Vagina (tissue), 2 donors: ENCODE results near the gene CEP89. TPM values are rescaled to one million over a fixed set of nuclear protein-coding genes. Genes with fewer than 3 reads are reported as not detected.
"Not testable (repeated sequence)": the region's sequence is repeated elsewhere in the genome, so short reads cannot be mapped to it uniquely, and the experiment has no call there.

Experiments
- DNase-seq, 2 donors: peaks; one replicate each; pipeline ENCODE4 v3.0.0-alpha.2; 2017; ENCODE audit errors: extremely low spot score in 2 of 2
- H3K27ac ChIP-seq: fragments of 200-600 bp; sonication (generic); one replicate; pipeline ENCODE4 v1.5.1; 2019
- H3K27me3 ChIP-seq: fragments of 200-600 bp; sonication (generic); one replicate; pipeline ENCODE4 v1.5.1; 2019
- H3K36me3 ChIP-seq, 2 donors: fragments of 200-600 bp; sonication (generic); one replicate each; pipeline ENCODE4 v1.5.1; 2017 to 2019
- H3K4me1 ChIP-seq: fragments of 200-600 bp; sonication (generic); one replicate; pipeline ENCODE4 v1.5.1; 2019
- H3K4me3 ChIP-seq, 2 donors: fragments of 200-600 bp; sonication (generic); 1 replicate in 1 of 2; 2 replicates in 1 of 2; pipeline ENCODE4 v1.5.1; 2016 to 2019
- H3K9me3 ChIP-seq: fragments of 200-600 bp; sonication (generic); one replicate; pipeline ENCODE4 v1.5.1; 2019
- POLR2A ChIP-seq, 2 donors: fragments of 450-650 bp; IDR thresholded peaks; one replicate each; pipeline ENCODE4 v1.6.1; 2017; ENCODE audit warnings: antibody characterized with exemption in 2 of 2, mild to moderate bottlenecking in 2 of 2, moderate library complexity in 2 of 2
- POLR2AphosphoS5 ChIP-seq, 2 donors: sonication (generic); formaldehyde crosslinking; IDR thresholded peaks; one replicate each; pipeline ENCODE4 v1.9.0; 2017; ENCODE audit warnings: antibody characterized with exemption in 2 of 2, mild to moderate bottlenecking in 2 of 2, low read depth in 1 of 2; ENCODE audit not compliant: insufficient read depth in 1 of 2
- intact Hi-C: fragments of 100-400 bp; cut with DNase I; formaldehyde crosslinking; loops from one replicate; pipeline ENCODE4 v1.15.1; 2023
- total RNA-seq: library from RNA; depleted of rRNA; stranded (reverse); fragments of >200 nt; gene quantifications from one replicate; pipeline ENCODE4 v1.2.3, GENCODE V29; 2016
- TF ChIP-seq, protein P1 (sequence below), 3 experiments: fragments of 450-650 bp in 2 of 3; fragments of 200-600 bp in 1 of 3; sonication (generic) in 1 of 3; IDR thresholded peaks; one replicate each; pipeline ENCODE4 v1.5.1; 2017 to 2019; ENCODE audit warnings: antibody characterized with exemption in 3 of 3, mild to moderate bottlenecking in 2 of 3, moderate library complexity in 2 of 3

The CEP89 gene
- total RNA-seq, 1 donor from 2014 or later = 12.0 TPM

DNA sequence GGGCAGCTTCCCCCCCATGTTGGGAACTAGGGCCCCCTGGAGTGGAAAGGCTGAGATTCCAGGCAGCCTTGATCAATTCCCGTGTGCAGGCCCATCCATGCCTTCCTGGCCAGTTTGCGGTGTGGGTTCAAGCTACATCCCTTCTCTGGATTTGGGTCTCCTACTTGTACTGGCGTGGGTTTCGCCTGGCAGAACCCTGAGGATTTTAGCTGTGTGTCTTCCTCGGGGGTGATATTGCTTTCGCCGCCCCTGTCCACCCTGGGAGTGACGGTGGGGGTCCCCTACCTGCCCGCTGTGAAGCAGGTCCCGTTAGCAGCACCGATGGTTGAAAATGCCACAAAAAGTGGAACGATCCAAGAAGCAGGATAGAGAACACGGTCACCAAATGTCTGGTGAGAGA, 113.6 kb downstream of the CEP89 start:
- H3K9me3 ChIP-seq = no peaks in the 10 kb centered on the region
- H3K36me3 ChIP-seq = no peaks in the 10 kb centered on the region
- no peak overlapping the region for H3K27ac ChIP-seq
- TF ChIP-seq POLR2AphosphoS5 (IDR thresholded peaks at IDR 0.05; ENCODE audit: insufficient read depth in 1 of 2, low read depth in 1 of 2) = no peak
- TF ChIP-seq POLR2A (IDR thresholded peaks at IDR 0.05) = no peak
- TF ChIP-seq, protein P1, sequence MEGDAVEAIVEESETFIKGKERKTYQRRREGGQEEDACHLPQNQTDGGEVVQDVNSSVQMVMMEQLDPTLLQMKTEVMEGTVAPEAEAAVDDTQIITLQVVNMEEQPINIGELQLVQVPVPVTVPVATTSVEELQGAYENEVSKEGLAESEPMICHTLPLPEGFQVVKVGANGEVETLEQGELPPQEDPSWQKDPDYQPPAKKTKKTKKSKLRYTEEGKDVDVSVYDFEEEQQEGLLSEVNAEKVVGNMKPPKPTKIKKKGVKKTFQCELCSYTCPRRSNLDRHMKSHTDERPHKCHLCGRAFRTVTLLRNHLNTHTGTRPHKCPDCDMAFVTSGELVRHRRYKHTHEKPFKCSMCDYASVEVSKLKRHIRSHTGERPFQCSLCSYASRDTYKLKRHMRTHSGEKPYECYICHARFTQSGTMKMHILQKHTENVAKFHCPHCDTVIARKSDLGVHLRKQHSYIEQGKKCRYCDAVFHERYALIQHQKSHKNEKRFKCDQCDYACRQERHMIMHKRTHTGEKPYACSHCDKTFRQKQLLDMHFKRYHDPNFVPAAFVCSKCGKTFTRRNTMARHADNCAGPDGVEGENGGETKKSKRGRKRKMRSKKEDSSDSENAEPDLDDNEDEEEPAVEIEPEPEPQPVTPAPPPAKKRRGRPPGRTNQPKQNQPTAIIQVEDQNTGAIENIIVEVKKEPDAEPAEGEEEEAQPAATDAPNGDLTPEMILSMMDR (IDR thresholded peaks at IDR 0.05) = no peak
- no peak for DNase-seq
- intact Hi-C loops = no loop called here
- H3K27me3 ChIP-seq = no peaks in the 10 kb centered on the region
- no peaks in the 10 kb centered on the region for H3K4me1 ChIP-seq
- no peak overlapping the region for H3K4me3 ChIP-seq

DNA sequence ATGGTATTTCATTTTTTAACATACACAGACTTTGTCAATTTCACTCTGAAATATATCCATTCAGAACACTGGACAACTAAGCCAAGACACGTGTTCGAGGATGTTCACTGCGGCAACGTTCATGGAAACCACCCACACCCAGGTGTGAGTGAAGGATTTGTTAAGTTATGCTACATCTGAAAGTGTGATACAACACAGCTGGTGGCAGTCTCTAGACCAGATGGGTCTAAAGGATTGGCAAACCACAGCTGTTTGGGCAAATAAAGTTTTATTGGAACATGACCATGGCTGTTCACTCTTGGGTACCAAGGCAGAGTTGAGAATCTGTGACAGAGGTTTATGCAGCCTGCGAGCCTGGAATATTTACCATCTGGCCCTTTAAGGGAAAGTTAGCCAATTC, 114.2 kb downstream of the CEP89 start:
- Histone ChIP-seq H3K4me1 (no peaks in the 10 kb centered on the region), H3K9me3 (no peaks in the 10 kb centered on the region), H3K27ac (no peak overlapping the region), H3K27me3 (no peaks in the 10 kb centered on the region), H3K36me3 (no peaks in the 10 kb centered on the region), H3K4me3 (no peak overlapping the region)
- TF ChIP-seq POLR2AphosphoS5 (IDR thresholded peaks at IDR 0.05; ENCODE audit: insufficient read depth in 1 of 2, low read depth in 1 of 2) (no peak), POLR2A (IDR thresholded peaks at IDR 0.05) (no peak)
- TF ChIP-seq, protein P1 (IDR thresholded peaks at IDR 0.05) = no peak
- intact Hi-C loops = no loop called here
- DNase-seq = no peak

DNA sequence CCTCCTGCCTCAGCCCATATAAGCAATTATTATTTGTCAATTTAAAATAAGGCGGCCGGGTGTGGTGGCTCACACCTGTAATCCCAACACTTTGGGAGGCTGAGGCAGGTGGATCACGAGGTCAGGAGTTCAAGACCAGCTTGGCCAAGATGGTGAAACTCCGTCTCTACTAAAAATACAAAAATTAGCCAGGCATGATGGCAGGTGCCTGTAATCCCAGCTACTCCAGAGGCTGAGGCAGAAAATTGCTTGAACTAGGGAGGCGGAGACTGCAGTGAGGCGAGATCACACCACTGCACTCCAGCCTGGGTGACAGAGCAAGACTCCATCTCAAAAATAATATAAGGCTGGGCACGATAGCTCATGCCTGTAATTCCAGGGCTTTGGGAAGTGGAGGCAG, 114.9 kb downstream of the CEP89 start:
- H3K27me3 ChIP-seq, DNase-seq, H3K36me3 ChIP-seq, H3K4me3 ChIP-seq, intact Hi-C loops, H3K27ac ChIP-seq, H3K4me1 ChIP-seq, H3K9me3 ChIP-seq: not testable (repeated sequence)

DNA sequence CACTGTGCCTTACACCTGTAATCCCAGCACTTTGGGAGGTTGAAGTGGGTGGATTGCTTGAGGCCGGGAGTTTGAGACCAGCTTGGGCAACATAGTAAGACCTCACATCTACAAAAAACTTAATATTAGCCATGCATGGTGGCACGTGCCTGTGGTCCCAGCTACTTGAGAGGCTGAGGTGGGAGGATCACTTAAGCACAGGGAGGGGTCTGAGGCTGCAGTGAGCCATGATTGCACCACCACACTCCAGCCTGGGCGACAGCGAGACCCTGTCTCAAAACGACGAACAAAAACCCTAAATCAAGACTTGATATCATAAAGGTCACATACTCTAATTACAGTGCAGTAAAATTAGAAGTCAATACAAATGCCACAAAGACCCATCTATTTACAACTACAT, 119.5 kb downstream of the CEP89 start:
- H3K36me3 ChIP-seq = no peaks in the 10 kb centered on the region
- H3K9me3 ChIP-seq = no peaks in the 10 kb centered on the region
- no peak for DNase-seq
- H3K27ac ChIP-seq = no peak overlapping the region
- intact Hi-C loops = no loop called here
- no peaks in the 10 kb centered on the region for H3K27me3 ChIP-seq
- no peak overlapping the region for H3K4me3 ChIP-seq
- TF ChIP-seq, protein P1 (IDR thresholded peaks at IDR 0.05) = no peak
- TF ChIP-seq POLR2A (IDR thresholded peaks at IDR 0.05) (no peak), POLR2AphosphoS5 (IDR thresholded peaks at IDR 0.05; ENCODE audit: insufficient read depth in 1 of 2, low read depth in 1 of 2) (no peak)
- H3K4me1 ChIP-seq = no peaks in the 10 kb centered on the region

DNA sequence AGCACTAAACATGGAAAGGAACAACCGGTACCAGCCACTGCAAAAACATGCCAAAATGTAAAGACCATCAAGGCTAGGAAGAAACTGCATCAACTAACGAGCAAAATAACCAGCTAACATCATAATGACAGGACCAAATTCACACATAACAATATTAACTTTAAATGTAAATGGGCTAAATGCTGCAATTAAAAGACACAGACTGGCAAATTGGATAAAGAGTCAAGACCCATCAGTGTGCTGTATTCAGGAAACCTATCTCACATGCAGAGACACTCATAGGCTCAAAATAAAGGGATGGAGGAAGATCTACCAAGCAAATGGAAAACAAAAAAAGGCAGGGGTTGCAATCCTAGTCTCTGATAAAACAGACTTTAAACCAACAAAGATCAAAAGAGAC, 123.7 kb downstream of the CEP89 start:
- not testable (repeated sequence) for H3K27ac ChIP-seq

DNA sequence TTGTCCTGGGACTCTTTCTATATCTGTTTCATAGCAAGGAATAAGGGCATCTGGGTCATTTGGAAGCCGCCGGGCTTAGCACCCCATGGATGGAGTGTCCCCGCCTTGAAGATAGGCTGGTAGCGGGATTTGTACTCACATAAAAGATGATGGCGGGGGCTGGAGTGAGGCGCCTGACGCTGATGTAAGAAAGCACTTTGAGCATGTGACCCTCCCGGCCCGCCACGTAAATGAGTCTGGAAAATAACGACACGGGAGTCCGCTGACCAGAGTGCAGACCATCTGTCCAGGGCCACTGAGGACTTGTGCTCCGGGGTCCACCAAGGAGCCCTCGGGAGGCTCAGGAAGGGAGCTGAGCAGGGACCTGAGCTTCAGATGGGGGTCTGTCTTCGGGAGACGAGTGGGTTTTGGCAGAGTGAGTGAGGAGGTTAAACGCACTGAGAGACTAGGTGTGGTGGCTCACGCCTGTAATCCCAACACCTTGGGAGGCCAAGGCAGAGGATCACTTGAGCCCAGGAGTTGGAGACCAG, 128.0 kb downstream of the CEP89 start:
- Histone ChIP-seq H3K4me1 (no peaks in the 10 kb centered on the region), H3K27ac (no peak overlapping the region), H3K4me3 (no peak overlapping the region), H3K9me3 (no peaks in the 10 kb centered on the region), H3K27me3 (no peaks in the 10 kb centered on the region), H3K36me3 (no peaks in the 10 kb centered on the region)
- TF ChIP-seq, protein P1 (IDR thresholded peaks at IDR 0.05) = no peak
- no peak for TF ChIP-seq POLR2A (IDR thresholded peaks at IDR 0.05)
- no peak for TF ChIP-seq POLR2AphosphoS5 (IDR thresholded peaks at IDR 0.05; ENCODE audit: insufficient read depth in 1 of 2, low read depth in 1 of 2)
- DNase-seq = no peak
- intact Hi-C loops = no loop called here

More for the DNA sequence above, 123.7 kb downstream of the CEP89 start:
- H3K36me3 ChIP-seq, H3K4me3 ChIP-seq, intact Hi-C loops, H3K9me3 ChIP-seq, H3K27me3 ChIP-seq, DNase-seq, H3K4me1 ChIP-seq: not testable (repeated sequence)
